Ascending aorta (tissue), 2 donors: ENCODE results near the gene GRIK2. TPM values are rescaled to one million over a fixed set of nuclear protein-coding genes. Genes with fewer than 3 reads are reported as not detected.

Source experiments
- DNase-seq, 2 donors: peaks; one replicate each; pipeline ENCODE4 v3.0.0-alpha.2; 2019; ENCODE audit warnings: low spot score in 2 of 2
- H3K27ac ChIP-seq, 2 donors: fragments of 200-600 bp; sonication (generic); one replicate each; pipeline ENCODE4 v1.5.1; 2016 to 2017; ENCODE audit warnings: mild to moderate bottlenecking in 1 of 2
- H3K27me3 ChIP-seq: fragments of 200-600 bp; sonication (generic); one replicate; pipeline ENCODE4 v1.5.1; 2017
- H3K36me3 ChIP-seq, 2 donors: fragments of 200-600 bp; sonication (generic); one replicate each; pipeline ENCODE4 v1.5.1; 2016
- H3K4me1 ChIP-seq, 2 donors: fragments of 200-600 bp; sonication (generic); one replicate each; pipeline ENCODE4 v1.5.1; 2016 to 2017; ENCODE audit warnings: mild to moderate bottlenecking in 1 of 2
- H3K4me3 ChIP-seq, 2 donors: fragments of 200-600 bp; sonication (generic); one replicate each; pipeline ENCODE4 v1.5.1; 2016 to 2017; ENCODE audit warnings: mild to moderate bottlenecking in 1 of 2
- H3K9me3 ChIP-seq, 2 donors: fragments of 200-600 bp; sonication (generic); one replicate each; pipeline ENCODE4 v1.5.1; 2016
- intact Hi-C: fragments of 100-400 bp; cut with DNase I; formaldehyde crosslinking; loops from one replicate; pipeline ENCODE4 v1.15.1; 2023
- total RNA-seq: library from RNA; depleted of rRNA; stranded (reverse); fragments of >200 nt; gene quantifications from one replicate; pipeline ENCODE4 v1.1.0, GENCODE V29; 2016
- TF ChIP-seq, protein P1 (sequence below), 3 experiments: fragments of 200-600 bp in 2 of 3; fragments of 450-650 bp in 1 of 3; sonication (generic) in 2 of 3; IDR thresholded peaks; one replicate each; pipeline ENCODE4 v1.5.1; 2016 to 2019; ENCODE audit warnings: antibody characterized with exemption in 3 of 3, mild to moderate bottlenecking in 1 of 3, moderate library complexity in 1 of 3

The GRIK2 gene
- total RNA-seq, 1 donor from 2014 or later = not detected

DNA sequence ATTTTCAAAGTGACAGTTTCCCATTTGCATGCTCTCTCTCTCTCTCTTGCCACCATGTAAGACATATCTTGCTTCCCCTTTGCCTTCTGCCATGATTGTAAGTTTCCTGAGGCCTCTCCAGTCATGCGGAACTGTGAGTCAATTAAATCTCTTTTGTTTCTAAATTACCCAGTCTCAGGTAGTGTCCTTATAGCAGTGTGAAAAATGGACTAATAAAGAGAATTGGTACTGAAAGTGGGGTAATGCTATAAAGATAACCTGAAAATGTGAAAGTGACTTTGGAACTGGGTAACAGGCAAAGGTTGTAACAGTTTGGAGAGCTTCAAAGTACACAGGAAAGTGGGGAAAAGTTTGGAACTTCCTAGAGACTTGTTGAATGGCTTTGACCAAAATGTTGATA is 389.8 kb downstream of the GRIK2 start:
- intact Hi-C loops = no loop called here
- H3K4me1 ChIP-seq = no peaks in the 10 kb centered on the region
- H3K9me3 ChIP-seq = no peaks in the 10 kb centered on the region
- H3K4me3 ChIP-seq = no peak overlapping the region
- TF ChIP-seq, protein P1, sequence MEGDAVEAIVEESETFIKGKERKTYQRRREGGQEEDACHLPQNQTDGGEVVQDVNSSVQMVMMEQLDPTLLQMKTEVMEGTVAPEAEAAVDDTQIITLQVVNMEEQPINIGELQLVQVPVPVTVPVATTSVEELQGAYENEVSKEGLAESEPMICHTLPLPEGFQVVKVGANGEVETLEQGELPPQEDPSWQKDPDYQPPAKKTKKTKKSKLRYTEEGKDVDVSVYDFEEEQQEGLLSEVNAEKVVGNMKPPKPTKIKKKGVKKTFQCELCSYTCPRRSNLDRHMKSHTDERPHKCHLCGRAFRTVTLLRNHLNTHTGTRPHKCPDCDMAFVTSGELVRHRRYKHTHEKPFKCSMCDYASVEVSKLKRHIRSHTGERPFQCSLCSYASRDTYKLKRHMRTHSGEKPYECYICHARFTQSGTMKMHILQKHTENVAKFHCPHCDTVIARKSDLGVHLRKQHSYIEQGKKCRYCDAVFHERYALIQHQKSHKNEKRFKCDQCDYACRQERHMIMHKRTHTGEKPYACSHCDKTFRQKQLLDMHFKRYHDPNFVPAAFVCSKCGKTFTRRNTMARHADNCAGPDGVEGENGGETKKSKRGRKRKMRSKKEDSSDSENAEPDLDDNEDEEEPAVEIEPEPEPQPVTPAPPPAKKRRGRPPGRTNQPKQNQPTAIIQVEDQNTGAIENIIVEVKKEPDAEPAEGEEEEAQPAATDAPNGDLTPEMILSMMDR (IDR thresholded peaks at IDR 0.05) = no peak
- no peak overlapping the region for H3K27ac ChIP-seq
- no peaks in the 10 kb centered on the region for H3K36me3 ChIP-seq
- H3K27me3 ChIP-seq = no peaks in the 10 kb centered on the region
- DNase-seq = no peak

DNA sequence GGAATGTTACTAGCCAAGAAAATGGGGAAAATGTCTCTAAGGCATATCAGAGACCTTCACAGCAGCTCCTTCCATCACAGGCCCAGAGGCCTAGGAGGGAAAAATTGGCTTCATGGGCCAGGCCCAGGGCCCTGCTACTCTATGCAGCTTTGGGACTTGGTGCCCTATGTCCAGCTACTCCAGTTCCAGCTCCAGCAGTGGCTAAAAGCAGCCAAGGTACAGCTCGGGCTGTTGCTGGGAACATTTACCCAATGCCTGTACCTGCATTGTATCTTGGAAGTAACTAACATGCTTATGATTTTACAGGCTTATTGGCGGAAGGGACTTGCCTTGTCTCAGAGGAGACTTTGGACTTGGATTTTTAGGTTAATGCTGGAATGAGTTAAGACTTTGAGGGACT is 390.6 kb downstream of the GRIK2 start:
- Histone ChIP-seq H3K4me1 (no peaks in the 10 kb centered on the region), H3K27me3 (no peaks in the 10 kb centered on the region), H3K36me3 (no peaks in the 10 kb centered on the region), H3K4me3 (no peak overlapping the region), H3K9me3 (no peaks in the 10 kb centered on the region), H3K27ac (no peak overlapping the region)
- DNase-seq = no peak
- TF ChIP-seq, protein P1 (IDR thresholded peaks at IDR 0.05) = no peak
- intact Hi-C loops = no loop called here

DNA sequence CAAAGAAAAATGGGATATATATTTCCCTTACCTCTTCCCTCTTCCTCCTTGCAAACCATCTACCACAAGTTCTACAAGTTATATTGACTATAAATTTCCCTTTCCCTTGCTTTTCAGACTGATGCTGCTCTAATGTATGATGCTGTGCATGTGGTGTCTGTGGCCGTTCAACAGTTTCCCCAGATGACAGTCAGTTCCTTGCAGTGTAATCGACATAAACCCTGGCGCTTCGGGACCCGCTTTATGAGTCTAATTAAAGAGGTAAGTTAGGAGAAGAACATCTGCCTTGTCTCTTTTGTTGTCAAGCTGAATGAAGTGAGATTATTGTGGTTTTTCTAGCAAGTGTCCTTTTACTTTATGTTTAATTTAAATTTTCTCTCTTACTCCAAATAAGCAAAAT is 406.0 kb downstream of the GRIK2 start:
- H3K4me1 ChIP-seq = no peaks in the 10 kb centered on the region
- H3K4me3 ChIP-seq = no peak overlapping the region
- no peaks in the 10 kb centered on the region for H3K36me3 ChIP-seq
- intact Hi-C loops = no loop called here
- H3K27ac ChIP-seq = no peak overlapping the region
- H3K9me3 ChIP-seq = no peaks in the 10 kb centered on the region
- no peak for DNase-seq
- no peaks in the 10 kb centered on the region for H3K27me3 ChIP-seq
- TF ChIP-seq, protein P1 (IDR thresholded peaks at IDR 0.05) = no peak

DNA sequence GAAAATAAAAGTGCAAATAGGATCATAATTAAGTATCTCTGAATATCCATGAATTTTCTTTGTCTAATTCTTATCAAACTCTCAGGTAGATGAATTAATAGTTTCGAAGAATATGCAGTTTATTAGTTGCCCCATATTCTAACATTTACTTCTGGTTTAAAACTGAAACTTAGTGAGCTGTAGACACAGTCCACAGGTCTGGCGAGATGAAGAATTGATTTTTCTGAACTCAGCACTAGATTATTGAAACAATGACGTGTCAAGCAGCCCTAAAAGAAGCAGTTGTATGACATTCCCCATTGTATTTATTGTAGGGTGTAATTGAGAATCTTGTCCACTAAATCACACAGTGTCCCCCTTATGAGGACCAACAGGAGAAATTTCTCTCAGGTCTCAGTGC is 407.1 kb downstream of the GRIK2 start:
- H3K27me3 ChIP-seq = no peaks in the 10 kb centered on the region
- H3K4me1 ChIP-seq = no peaks in the 10 kb centered on the region
- intact Hi-C loops = no loop called here
- H3K27ac ChIP-seq = no peak overlapping the region
- DNase-seq = no peak
- H3K4me3 ChIP-seq = no peak overlapping the region
- no peaks in the 10 kb centered on the region for H3K36me3 ChIP-seq
- H3K9me3 ChIP-seq = no peaks in the 10 kb centered on the region
- TF ChIP-seq, protein P1 (IDR thresholded peaks at IDR 0.05) = no peak

DNA sequence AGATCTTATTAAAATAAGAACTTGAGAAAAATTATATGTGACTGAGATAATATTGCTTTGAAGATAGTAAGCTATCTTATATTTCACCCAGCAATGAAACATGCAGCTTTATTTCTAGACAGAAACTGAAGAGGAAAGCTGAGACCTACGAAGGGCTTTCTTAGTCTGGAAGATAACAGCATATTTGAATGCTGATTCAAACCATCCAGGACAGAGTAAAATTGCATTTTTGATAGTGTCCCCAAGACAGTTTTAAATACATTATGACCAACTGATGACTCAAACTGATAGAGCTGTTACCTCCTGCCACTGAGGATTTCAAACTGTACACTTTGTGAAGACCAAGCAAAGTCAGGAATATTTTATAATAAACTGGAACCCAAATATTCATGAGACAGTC is 409.6 kb downstream of the GRIK2 start:
- DNase-seq = no peak
- H3K36me3 ChIP-seq = no peaks in the 10 kb centered on the region
- H3K4me3 ChIP-seq = no peak overlapping the region
- no peaks in the 10 kb centered on the region for H3K27me3 ChIP-seq
- H3K9me3 ChIP-seq = no peaks in the 10 kb centered on the region
- no peaks in the 10 kb centered on the region for H3K4me1 ChIP-seq
- no peak overlapping the region for H3K27ac ChIP-seq
- intact Hi-C loops = no loop called here
- TF ChIP-seq, protein P1 (IDR thresholded peaks at IDR 0.05) = no peak

DNA sequence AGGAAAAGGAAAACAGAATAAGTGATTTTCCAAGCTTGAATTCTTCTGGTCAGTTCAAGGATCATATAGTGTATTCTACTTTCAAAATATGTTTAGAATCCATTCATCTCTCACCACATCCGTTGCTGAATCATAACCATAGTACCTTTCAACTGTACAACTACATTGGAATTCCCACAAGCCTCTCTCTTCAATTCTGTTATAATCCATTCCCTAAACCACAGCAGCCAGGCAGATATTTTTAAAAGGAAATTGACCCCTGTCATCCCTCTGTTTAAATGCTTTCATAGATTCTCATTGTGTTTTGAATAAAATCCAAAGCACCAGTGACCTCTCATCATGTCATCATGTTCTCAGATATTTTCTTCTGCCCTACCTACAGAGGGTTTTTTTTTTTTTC is 412.7 kb downstream of the GRIK2 start:
- Histone ChIP-seq H3K9me3 (no peaks in the 10 kb centered on the region), H3K27ac (no peak overlapping the region), H3K4me3 (no peak overlapping the region), H3K36me3 (no peaks in the 10 kb centered on the region), H3K4me1 (no peaks in the 10 kb centered on the region), H3K27me3 (no peaks in the 10 kb centered on the region)
- DNase-seq = no peak
- intact Hi-C loops = no loop called here
- TF ChIP-seq, protein P1 (IDR thresholded peaks at IDR 0.05) = no peak
